Measurements from ENCODE around the gene MAML3.

DNA sequence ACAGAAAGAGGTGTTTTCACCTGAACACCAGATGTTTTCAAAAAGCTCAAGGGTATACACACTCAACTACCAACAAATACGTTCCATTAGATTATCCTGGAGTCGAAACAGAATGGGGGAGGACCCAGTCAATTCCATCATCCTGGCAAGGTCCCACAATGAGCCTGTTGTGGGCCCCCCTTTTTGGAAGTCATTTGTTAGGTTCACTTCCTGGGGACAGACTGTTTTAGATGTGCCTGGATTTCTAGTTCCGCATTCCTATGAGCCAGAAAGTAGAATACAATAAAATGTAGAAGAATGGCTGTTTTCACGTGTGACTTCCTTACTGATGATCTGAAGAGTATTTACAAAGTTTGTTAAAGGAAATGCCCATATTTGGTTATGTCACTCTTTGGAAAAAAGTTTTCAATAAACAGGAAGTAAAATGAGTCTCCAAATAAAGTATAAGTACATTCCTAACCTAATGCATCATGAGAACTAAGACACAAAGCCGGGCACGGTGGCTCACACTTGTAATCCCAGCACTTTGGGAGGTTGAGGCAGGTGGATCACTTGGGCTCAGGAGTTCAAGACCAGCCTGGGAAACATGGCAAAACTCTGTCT lies 192.5 kb downstream of the MAML3 start:
- TF ChIP-seq, protein P1, sequence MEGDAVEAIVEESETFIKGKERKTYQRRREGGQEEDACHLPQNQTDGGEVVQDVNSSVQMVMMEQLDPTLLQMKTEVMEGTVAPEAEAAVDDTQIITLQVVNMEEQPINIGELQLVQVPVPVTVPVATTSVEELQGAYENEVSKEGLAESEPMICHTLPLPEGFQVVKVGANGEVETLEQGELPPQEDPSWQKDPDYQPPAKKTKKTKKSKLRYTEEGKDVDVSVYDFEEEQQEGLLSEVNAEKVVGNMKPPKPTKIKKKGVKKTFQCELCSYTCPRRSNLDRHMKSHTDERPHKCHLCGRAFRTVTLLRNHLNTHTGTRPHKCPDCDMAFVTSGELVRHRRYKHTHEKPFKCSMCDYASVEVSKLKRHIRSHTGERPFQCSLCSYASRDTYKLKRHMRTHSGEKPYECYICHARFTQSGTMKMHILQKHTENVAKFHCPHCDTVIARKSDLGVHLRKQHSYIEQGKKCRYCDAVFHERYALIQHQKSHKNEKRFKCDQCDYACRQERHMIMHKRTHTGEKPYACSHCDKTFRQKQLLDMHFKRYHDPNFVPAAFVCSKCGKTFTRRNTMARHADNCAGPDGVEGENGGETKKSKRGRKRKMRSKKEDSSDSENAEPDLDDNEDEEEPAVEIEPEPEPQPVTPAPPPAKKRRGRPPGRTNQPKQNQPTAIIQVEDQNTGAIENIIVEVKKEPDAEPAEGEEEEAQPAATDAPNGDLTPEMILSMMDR (IDR thresholded peaks at IDR 0.05; ENCODE audit: insufficient read depth, low read depth, low read length): no peak
- no peak for TF ChIP-seq EZH2 (IDR thresholded peaks at IDR 0.05; ENCODE audit: insufficient read depth, low read length)

All from astrocyte (in vitro differentiated cells and primary cell).